GM21526 (cell line): ENCODE data around the gene ZRANB2.
A peak's percentile ranks its signal among the peaks of the same experiment; 100 is the strongest.

Experiments
- ATAC-seq: cut with Tn5 transposase; IDR thresholded peaks from one replicate; pipeline ENCODE4 v1.9.1; 2021; ENCODE audit warnings: moderate library complexity; ENCODE audit not compliant: unreplicated experiment, low FRiP score

Gene ZRANB2, protein sequence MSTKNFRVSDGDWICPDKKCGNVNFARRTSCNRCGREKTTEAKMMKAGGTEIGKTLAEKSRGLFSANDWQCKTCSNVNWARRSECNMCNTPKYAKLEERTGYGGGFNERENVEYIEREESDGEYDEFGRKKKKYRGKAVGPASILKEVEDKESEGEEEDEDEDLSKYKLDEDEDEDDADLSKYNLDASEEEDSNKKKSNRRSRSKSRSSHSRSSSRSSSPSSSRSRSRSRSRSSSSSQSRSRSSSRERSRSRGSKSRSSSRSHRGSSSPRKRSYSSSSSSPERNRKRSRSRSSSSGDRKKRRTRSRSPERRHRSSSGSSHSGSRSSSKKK

GRCh38 chr1:71080739-71081696 is at the start of gene ZRANB2:
Gene ZRANB2 (minus strand): TSS chr1:71081035. CDS start chr1:71080995, 40 bp downstream.
- ATAC-seq: peak; percentile 100

- no peak for ATAC-seq
Observed at GRCh38 chr1:71128060-71128459, 47.2 kb upstream of the ZRANB2 start.

- ATAC-seq: no peak
Observed at GRCh38 chr1:71118086-71118485, 37.3 kb upstream of the ZRANB2 start.

DNA sequence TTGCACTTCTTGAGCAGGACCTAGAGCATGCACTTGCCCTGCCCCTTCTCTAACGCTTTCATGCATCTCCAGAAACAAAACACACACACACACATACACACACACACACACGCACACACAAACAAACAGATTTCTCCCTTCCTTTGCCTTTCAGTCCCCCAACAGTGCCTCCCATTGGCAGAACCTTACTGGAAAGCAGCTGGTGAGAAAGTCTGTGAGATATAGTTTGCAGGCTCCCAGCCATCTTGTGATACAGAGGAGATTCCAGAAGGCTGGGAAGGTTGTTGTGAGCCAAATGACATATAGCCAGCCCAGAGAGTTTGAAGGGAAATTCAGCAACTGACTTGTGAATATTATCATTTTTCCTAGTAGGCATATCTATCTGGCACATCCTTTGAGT is 35.9 kb upstream of the ZRANB2 start:
- ATAC-seq: no peak

DNA sequence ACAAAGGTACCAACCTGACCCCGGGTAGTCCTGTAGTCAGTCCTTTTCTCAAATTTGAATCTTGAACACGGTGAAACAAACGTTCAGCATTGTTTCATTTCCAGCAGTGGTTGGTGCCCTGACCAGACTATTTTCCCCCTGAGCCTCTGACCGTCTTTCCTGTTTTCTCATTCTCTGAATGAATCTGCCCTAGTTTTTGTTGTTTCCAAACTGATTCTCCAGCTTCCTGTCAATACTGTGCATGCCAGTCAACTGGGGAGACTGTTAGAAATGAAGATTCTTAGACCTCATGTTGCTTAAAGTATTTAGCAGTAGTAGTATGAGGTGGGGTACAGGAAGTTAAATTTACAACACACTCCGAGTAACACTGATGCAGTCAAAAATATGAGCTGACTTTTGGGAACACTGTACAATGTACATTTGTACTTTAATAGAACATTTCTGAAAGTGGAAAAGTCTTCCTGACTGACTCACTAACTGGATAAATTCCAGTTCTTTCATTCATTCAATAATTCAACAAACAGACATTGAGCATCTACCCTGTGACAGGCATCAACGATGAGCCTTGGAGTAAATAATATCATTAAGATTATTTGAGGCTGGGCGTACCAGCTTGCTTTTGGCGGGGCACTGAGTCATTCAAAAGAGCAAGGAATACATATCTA is 26.0 kb upstream of the ZRANB2 start:
- ATAC-seq: no peak

DNA sequence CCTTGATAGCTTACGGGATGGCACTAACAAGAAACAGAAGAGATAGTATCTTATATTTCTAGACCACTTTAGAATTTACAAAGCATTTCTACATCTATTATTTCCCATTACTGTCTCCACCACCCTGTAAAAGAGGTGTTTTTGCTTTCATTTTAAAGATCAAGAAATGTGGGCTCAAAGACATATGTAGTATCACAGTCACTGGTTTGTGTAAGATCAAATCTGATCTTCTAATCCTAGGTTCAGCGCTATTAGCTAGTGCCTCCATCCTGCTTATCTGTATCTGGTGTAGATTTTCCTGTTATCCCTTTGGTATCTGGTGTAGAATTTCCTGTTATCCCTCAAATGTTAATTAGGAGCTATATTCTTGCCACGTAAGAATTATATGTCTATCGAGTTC is 23.6 kb upstream of the ZRANB2 start:
- no peak for ATAC-seq

DNA sequence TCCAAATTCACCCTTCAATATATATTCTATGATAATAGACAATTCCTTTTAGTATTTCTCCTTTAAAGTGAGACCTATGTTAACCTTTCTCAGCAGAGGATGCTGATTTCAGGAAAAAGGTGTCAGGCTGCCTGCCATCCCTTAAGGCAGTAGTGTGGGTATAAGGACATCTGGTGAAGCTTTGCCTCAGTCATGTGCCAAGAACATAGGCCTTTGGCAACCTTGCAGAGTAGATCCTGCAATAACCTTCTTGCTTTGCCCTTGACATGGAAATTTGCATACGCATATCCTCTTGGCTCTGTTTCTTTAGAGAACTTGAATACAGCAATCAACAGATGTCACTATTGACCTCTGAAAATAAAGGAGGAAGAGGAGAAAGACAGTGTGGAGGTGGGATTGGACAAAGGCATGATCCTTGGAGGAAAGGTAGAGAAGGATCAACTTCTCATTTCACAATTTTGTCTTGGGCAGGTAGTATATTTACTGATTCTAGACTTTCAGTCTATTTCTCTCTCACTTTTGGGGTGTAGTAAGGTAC is 21.1 kb upstream of the ZRANB2 start:
- ATAC-seq: no peak

DNA sequence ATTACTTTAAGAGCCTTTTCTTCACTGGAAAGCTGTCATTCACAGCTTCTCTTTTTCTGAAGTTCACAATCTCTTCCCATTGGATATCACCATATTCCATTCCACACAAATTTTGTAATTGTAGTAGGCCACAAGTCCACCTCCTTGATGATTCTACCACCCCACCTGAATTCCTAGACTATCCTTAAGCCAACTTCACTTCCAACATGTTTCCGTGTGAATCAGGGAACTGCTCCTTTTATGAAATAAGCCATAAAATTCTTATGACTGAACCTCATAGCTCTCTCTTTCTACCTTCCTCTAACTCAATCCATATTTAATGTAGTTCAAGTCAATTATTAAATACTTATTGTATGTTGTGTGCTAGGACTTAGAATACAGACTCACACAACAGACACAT is 16.6 kb upstream of the ZRANB2 start:
- ATAC-seq: no peak

GRCh38 chr1:71094913-71095312 is 14.1 kb upstream of the ZRANB2 start:
- ATAC-seq: no peak

- ATAC-seq: no peak
Observed at GRCh38 chr1:71093938-71094337, 13.1 kb upstream of the ZRANB2 start.

- no peak for ATAC-seq
Observed at GRCh38 chr1:71089536-71090270, 8.9 kb upstream of the ZRANB2 start.

DNA sequence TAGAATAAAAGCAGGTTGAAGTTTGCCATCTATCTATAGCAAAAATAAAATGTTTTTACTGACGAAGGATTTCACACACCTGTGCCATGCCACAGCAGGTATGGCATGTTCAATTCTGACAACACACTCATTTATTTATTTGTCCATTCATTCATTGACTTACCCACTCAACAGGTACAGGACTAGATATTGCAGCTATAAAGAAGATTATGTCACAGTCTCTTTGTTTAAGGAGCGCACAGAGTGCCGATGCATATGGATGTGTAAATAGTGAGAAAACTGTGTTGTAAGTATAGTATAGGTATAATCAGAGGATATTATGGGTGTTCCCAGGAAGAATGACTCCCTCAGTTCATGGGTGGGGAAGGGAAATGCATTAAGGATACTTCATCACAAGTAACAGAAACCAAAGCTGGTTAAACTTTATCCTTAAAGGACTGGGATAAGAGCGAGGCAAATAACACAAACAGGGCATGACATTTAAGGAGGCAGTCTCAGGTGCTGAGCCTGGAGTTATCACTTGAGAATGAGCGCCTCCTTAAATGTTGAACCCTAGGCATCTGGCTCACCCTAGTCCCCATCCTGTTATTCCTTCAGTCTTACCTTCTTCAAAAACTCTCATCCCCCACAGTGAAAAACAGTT is 7.9 kb upstream of the ZRANB2 start:
- ATAC-seq: no peak

GRCh38 chr1:71087713-71088112 is 6.9 kb upstream of the ZRANB2 start:
- no peak for ATAC-seq

- ATAC-seq: no peak
Observed at GRCh38 chr1:71087060-71087459, 6.2 kb upstream of the ZRANB2 start.

DNA sequence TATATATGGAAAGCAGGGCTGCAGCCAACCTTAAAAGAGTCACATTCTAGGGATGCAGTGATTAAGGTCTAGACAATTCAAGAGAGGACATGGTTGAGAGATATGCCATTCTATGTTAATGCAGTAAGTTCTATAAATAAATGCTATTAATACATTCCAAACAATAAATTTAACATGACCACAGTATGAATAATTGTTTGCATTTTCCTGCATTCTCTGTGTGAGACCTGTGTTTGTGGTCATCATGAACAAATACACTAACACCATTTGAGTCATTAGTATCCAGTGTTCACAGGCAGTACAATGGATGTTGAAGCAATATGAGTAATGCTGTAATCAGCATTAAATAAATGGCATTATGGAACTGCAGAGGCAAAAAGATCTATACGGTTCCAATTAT is 5.5 kb upstream of the ZRANB2 start:
- no peak for ATAC-seq

- no peak for ATAC-seq
Observed at GRCh38 chr1:71083271-71083670, 2.4 kb upstream of the ZRANB2 start.

GRCh38 chr1:71081697-71082080 is 854 bp upstream of the ZRANB2 start:
- ATAC-seq: no peak

DNA sequence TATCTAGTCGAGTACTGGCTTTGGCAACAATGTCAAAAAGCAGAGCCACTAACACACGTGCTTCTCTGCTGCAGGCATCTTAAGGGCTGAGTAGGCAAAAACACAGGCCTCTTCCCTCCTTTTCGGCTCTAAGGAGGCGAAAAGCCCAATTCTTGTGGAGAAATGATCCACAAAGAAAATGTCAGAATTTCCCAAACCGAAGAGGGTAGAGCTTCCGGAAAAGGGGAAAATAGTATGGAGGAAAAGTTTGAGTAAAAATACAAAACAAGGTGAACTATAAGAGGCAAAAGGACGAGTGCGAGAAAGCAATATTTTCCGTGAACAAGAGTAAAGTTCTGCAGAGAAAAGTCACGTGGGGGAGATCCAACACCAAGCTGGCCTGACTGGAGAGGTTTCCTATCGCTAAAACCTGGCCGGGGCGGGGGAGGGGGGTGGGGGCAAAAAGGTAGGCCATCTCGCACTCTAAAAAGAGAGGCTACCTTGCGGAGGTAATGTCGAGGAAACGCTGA is 551 bp downstream of the ZRANB2 start:
- ATAC-seq: peak; percentile 15

DNA sequence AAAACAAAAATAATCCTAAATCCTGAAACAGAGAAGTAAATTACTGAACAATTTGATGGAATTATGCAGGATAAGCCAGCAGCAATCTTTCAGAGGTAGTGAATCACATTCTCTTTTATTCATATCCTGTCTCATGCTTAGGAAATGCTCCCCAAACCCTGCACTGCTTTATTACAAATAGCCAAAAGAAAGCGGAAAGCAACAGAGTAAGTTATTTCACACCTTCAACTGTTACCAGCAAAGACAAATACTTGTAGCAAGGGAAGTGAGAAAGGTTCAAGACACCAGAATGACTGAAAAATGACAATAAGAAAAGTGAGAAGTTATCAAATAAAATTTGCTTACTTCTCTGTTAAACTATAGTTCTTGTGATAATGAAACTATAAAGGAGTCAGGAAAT is 6.2 kb downstream of the ZRANB2 start:
- ATAC-seq: no peak

DNA sequence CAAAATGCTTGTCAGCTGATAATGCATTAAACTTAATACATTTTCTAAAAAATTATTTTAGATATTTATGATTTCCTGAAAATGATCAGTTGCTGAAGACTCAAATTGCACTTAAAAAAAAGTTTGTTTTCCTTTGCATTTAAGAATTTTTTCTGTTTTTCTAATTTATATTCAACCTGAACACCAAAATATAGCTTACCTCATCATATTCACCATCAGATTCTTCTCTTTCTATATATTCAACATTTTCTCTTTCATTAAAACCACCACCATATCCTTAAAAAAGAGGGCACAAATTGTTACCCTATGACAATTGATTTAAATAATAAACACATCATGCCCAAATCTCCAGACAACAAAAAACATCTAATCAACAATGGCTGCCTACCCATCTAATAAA is 8.6 kb downstream of the ZRANB2 start:
- no peak for ATAC-seq
